ENCODE results near the gene GALNT9.

DNA sequence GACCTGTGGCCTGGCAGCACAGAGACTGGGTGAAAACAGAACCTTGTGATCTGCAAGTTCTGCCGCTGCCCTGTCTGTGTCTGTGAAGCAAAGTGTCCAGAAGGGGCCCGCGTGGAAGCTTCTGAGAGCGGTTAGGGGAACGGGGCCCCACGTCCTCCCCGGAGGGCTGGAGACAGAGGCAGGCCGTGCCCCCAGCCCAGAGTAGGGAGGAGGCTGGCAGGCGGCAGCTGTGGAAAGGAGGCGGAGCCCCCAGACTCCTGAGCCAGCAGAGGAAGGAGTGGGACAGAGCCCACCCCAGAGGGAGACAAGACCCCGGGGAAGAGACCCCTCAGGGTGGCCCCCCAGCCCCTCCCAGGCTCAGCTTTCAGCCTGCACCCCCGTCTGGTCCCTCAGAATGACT is 49.0 kb downstream of the GALNT9 start:
- TF ChIP-seq, protein P1, sequence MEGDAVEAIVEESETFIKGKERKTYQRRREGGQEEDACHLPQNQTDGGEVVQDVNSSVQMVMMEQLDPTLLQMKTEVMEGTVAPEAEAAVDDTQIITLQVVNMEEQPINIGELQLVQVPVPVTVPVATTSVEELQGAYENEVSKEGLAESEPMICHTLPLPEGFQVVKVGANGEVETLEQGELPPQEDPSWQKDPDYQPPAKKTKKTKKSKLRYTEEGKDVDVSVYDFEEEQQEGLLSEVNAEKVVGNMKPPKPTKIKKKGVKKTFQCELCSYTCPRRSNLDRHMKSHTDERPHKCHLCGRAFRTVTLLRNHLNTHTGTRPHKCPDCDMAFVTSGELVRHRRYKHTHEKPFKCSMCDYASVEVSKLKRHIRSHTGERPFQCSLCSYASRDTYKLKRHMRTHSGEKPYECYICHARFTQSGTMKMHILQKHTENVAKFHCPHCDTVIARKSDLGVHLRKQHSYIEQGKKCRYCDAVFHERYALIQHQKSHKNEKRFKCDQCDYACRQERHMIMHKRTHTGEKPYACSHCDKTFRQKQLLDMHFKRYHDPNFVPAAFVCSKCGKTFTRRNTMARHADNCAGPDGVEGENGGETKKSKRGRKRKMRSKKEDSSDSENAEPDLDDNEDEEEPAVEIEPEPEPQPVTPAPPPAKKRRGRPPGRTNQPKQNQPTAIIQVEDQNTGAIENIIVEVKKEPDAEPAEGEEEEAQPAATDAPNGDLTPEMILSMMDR (IDR thresholded peaks at IDR 0.05 in 8 of 11, conservative IDR thresholded peaks at IDR 0.05 in 3 of 11), result no peak
- TF ChIP-seq POLR2A (IDR thresholded peaks at IDR 0.05) (no peak), POLR2AphosphoS5 (IDR thresholded peaks at IDR 0.05) (no peak)
